Activated gamma-delta T cell treated with Interleukin-2 at 50 U/mL for 16 hours (primary cell): ENCODE results near the gene DDX51.
A peak's percentile ranks its signal among the peaks of the same experiment; 100 is the strongest.
"Not testable (repeated sequence)": the region's sequence is repeated elsewhere in the genome, so short reads cannot be mapped to it uniquely, and the experiment has no call there.

Experiments
- DNase-seq: peaks from one replicate; pipeline ENCODE4 v3.0.0-alpha.2; 2020

Gene DDX51

GRCh38 chr12:132153501-132154340 is 9.6 kb upstream of the DDX51 start:
- DNase-seq = peak; percentile 63

DNA sequence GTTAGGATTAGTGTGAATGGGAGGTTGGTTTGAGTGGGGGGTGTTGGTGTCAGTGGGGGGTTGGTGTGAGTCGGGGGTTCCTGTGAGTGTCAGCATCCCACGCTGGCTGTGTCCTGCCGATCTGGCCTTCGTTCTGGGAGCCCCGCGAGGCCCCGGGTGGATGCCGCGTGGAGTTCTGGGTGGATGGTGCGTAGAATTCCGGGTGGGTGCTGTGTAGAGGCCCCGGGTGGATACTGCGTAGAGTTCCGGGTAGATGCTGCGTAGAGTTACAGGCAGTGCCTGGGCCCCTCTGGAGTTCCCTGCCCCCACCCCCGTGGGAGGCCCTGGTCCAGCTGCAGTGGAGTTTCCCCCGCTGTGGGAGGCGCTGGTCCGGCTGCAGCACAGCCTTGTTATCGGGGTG is 8.8 kb upstream of the DDX51 start:
- no peak for DNase-seq

DNA sequence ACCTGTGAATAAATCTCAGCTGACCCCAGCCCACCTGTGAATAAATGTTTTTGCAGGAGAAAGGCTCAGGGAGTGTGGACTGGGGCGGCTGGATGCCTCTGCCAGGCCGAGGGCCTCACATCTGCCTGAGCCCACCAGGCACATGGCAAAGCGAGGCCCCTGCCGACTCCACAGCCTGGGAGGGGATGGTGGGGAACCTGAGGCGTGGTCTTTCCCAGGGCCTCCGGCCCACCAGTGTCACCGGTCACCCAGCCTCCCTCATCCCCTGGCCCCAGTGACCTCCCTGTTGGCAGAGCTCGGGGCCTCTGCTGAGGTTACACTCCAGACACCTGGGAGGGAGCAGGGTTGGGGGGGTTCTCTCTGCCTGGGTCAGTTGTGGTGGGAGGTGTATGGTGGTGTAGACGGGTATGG is 8.3 kb upstream of the DDX51 start:
- DNase-seq = no peak

DNA sequence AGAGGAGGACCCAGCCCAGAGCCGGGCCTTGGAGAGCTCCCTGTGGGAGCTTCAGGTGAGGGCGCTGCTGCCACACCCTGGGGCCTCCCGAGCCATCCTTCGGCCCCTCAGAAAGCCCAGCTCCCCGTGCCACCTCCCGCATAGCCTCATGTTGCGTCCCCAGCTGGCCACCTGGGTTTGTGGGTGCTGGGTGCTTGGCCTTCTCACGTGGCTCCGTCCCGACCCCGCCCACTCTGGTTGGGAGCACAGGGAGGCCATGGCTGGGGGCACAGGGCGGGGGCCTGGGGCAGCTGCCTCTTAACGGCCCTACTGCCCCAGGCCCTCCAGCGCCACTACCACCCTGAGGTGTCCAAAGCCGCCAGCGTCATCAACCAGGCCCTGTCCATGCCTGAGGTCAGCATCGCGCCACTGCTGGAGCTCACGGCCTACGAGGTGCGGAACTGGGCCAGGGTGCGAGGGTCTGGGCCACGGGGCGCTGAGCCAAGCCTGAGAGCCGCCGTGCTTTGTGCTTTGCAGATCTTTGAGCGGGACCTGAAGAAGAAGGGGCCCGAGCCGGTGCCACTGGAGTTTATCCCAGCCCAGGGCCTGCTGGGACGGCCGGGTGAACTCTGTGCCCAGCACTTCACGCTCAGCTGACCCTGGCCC is 7.8 kb upstream of the DDX51 start:
- no peak for DNase-seq

DNA sequence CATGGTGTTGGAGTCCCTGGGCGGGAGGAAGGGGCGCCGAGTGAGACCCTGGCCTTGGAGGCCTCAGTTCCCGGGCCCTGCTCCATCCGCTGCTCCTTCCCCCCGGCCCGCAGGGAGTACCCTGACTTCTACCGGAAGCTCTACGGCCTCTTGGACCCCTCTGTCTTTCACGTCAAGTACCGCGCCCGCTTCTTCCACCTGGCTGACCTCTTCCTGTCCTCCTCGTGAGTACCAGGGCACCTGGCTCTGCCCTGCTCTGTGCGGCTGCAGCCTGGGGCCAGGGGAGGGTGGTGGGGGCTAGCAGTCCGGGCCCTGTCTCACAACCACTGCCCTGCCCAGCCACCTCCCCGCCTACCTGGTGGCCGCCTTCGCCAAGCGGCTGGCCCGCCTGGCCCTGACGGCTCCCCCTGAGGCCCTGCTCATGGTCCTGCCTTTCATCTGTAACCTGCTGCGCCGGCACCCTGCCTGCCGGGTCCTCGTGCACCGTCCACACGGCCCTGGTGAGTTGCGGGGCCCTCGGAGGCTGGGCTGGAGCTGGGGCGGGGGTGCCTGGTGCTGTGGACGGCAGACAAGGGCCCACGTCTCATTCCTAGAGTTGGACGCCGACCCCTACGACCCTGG is 7.1 kb upstream of the DDX51 start:
- DNase-seq = no peak

DNA sequence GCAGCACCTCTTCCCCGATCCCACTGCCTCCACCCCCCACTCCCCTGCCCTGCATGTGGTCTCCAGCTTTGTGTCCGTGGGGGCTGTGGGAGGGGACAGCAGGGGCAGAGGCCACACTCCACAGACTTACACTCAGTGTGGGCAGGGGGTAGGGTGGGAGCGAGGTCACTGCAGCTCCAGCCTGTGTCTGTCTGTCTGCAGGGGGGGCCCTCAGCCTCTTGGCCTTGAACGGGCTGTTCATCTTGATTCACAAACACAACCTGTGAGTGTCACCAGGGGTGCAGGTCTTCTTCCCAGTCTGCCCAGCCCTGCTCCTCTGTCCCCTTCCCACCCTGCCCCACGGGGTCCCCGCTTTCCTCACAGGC is 6.6 kb upstream of the DDX51 start:
- DNase-seq = peak; percentile 1

GRCh38 chr12:132149526-132149925 is 5.4 kb upstream of the DDX51 start:
- DNase-seq = not testable (repeated sequence)

- DNase-seq = peak; percentile 2
These were observed 4.4 kb upstream of the DDX51 start for GRCh38 chr12:132148368-132149045.

- no peak for DNase-seq
These were observed 3.6 kb upstream of the DDX51 start for GRCh38 chr12:132147423-132148367.

DNA sequence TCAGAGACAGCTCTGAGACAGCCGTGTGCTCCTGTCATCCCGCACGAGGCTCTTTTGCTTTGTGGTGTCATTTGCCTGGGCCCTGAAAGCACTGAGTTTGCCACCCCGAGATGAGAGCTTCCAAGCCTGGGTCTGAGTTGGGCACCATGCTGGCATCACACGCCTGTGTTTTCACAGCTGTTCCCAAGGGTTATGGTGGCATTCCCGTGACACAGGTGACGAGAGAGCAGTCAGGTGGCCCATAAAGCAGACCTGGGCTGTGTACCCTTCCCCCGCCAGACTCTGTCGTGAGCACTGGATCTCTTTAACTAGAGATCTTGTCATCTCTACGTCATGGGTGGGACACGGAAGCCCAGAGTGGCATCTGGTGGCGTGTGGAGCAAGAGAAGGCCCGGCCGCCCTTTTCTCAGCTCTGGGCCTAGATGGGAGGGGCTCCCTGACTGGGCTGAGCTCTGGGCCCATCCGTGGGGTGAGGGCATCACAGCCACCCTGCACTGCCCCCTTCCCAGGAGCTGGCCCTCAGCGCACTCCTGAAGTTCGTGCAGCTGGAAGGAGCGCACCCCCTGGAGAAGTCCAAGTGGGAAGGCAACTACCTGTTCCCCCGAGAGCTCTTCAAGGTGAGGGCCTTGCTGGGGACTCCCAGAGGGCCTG is 2.8 kb upstream of the DDX51 start:
- DNase-seq = no peak

DNA sequence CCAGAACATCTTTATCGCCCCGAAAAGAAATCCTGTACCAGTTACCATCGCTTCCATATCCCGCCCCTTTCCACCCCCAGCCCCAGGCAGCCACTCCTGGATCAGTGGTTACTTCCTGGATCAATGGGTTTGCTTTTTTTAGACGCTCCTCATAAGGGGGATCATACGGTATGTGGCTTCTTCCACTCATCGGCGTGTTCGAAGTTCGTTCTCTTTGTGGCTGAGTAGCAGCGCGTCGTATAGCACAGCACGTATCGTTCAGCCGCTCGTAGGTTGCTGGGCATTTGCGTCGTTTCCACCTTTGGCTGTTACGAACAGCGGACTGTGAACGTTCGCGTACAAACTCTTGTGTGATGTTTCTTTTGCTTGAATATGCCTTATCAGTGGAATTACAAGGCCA is 2.0 kb upstream of the DDX51 start:
- no peak for DNase-seq

- no peak for DNase-seq
These were observed 1.2 kb upstream of the DDX51 start for GRCh38 chr12:132145334-132145733.

- no peak for DNase-seq
These were observed 670 bp upstream of the DDX51 start for GRCh38 chr12:132144810-132145168.

DNA sequence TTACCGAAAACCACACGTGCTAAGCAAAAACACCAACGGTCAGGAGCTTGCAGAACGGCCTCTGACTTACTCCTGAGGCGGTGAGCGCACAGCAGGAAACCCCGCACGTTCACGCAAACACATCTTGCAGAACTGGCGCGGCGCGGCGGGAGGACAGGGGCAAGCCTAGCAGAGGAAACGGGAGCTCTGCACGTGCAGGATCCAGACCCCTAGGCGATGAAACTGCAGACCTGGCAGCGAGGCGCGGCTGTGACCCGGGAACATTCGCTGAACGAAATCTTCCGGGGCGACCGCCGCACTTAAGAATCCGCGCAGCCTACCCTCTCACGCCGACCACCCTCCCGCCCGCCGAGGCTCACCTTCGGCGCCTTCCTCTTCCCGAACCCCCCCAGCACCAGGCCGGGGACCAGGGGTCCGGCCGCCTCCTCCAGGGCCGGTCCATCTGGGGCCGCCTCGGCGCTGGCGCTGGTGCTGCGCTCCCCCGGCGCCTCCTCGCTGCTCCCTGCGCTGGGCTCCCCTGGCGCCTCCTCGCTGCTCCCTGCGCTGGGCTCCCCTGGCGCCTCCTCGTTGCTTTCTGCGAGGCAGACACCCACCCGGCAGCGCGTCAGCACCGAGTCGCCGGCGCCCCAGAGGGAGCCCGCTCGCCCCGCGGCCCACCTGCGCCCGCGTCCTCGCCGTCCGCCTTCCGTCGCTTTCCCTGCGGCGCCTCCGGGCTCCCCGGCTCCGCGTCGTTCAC is 615 bp downstream of the DDX51 start:
- peak; percentile 24 for DNase-seq

- no peak for DNase-seq
These were observed 1.3 kb downstream of the DDX51 start for GRCh38 chr12:132142679-132143335.

GRCh38 chr12:132141976-132142678 is 2.0 kb downstream of the DDX51 start:
- DNase-seq = no peak

- no peak for DNase-seq
These were observed 2.9 kb downstream of the DDX51 start for GRCh38 chr12:132140918-132141841.

DNA sequence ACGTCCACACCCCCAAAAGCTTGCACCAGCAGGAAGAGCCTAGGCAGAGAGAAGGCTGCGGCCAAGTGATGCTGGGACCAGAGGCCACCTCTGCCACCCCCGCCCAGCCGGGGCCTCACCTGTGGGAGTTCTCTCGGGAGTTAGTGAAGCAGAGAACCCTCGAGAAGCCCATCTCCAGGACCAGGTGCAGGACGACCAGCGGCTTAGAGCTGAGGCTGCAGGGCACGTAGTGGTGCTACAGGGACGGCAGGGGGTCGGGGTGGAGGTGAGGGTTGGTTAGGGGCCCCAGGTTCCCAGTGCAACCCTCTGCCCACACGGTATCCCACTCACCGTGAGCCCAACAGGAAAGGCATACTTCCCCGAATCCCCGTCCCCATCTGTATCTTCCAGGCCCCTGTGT is 3.6 kb downstream of the DDX51 start:
- no peak for DNase-seq

DNA sequence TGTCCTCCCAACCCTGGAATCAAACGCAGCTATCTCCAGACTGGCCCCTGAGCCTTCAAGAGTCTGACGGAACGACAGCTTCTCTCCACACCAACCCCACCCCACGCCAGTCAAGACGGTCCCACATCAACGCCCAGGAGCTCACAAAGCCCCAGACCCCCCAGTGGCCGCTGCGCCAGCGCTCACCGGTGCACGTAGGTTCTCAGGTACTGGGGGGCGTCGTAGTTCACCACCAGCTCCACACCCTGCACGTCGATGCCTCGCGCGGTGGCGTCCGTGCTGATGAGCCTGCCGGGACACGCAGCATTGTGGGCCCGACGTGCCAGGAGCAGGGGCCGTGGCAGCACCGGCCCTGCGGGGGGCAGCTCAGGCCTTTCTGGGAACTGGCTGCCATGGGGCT is 4.2 kb downstream of the DDX51 start:
- DNase-seq = no peak
